Left forelimb (tissue), 1 donor: ENCODE measurements around the gene C9.
"Not testable (repeated sequence)": the region's sequence is repeated elsewhere in the genome, so short reads cannot be mapped to it uniquely, and the experiment has no call there.

Source experiments
- DNase-seq: peaks from one replicate; pipeline ENCODE4 v3.0.0-alpha.2; 2018; ENCODE audit warnings: low spot score

C9 gene

DNA sequence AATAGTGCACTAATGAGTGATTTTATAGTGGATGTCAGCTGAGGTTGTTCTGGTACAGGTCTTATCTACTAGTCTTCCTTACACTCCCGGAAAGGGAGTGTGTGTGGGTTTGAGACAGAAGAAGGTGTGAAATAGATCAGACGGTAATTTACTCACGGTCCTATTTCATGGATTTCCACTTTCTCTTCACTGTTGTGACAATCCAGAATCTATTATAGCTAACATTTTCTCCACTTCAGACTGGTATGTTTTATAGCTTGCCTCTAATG is 7.0 kb upstream of the C9 start:
- no peak for DNase-seq

DNA sequence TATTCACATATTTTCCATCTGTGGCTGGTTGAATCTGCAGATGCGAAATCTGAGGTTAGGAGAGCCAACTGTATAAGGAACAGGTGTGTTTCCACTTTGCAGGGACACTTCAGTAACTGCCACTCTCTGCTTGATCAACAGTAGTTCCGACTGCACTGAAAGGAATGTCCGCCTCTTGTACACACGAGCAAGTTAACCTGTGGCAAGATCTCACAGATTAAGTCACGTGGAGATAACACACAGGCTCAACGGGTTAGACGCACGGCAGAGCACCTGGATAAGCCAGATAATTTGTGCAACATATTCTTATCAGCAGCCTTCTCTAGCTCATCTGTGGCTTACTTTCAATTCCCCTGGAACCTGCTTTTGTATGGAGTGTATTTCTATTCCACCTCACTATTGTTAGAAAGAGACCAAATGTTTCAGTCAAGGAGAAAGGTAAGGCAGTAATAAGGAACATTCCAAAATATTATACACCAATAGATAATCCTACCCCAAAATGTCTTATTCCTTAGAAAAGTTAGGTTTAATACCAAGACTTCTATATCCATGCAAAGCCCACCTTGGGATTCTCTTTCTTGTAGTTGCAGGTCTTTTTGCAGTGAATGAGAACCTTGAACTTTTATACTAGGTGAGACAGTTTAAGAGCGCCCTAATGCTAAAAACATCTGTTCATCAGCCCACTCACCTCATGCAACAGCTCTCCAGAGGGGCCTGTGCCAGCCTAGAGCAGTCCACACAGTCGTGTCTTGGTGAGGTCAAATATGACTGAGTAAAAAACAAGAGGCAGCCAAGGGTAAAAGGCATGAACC is 6.5 kb upstream of the C9 start:
- no peak for DNase-seq

DNA sequence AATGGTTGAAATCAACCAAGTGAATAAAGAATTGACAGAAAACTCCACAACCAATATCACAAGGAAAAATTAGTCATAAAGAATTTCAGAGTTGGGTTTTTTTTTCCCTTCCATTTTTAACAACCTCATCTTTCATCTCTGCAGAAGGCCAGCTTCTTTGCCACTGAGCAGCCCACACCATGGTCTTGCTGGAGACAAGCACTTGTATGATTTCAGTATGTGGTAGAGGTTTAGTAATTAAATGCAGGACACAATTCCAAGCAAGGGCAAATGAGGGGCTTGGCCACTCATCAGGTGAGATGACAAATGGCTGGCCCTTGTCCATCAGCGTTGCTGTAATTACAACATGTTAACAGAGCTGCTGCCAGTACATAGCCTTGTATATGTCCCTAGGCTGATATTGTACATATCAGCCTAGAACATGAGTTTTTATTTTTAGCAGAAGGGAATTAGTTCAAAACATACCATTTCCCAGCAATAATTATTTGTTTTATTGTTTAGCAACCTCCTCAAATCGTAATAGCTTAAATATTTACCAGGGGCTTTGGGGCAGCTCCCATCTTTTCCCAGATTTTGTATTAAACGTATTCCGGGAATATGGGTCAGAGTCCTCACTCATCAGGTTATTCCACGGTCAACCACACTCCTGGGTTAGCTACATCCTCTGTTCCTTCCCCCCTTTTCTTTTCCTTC is 5.0 kb upstream of the C9 start:
- no peak for DNase-seq

DNA sequence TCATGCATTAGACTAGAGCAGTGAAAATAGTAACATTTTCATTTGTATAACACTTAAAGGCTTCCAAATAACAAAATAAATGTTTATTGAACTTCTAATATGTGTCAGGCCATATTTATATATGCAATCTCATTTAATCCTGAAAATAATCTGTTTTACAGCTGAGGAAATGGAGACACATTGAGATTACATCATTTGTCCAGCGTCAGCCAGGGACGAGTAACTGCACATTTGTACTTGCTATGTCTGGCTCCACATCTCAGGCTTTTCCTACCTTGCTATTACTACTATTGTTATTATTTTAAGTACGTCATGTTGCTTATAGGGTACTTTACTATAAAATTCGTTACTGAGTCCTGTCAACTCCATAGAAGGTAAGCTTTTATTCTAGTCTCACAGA is 3.8 kb upstream of the C9 start:
- DNase-seq = no peak

DNA sequence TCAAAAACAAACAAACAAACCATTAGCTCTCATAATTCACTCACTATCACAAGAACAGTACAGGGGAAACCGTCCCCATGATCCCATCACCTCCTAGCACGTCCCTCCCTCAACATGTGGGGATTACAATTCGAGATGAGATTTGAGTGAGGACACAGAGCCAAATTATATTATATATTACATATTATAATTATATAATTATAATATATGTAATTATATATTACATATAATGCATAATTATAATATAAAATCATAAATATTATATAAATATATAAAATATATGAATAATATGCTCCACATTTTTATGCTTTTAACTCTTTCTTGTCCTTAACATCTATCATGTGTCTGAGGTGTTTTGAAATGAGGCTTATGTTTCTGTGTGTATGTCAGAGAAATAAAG is 3.4 kb upstream of the C9 start:
- DNase-seq = no peak

DNA sequence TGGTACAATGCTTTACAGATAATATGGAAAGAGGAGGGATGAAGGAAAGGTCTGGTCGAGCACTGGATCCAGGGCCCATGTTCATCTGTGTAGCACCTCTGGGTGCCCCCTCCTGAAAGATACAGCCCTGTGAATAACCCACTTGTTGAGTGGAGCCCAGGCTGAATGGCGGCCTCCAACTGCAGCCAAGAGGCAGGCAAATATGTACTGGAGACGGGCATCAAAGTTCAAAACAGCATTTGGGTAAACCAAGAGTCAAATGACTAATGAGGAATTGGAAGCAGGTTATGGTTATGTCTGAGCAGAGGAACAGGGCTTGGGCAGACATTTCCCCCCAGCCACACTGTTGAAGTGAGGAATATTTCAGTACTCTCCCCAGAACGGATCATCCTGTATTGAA is 1.1 kb downstream of the C9 start:
- DNase-seq = no peak

DNA sequence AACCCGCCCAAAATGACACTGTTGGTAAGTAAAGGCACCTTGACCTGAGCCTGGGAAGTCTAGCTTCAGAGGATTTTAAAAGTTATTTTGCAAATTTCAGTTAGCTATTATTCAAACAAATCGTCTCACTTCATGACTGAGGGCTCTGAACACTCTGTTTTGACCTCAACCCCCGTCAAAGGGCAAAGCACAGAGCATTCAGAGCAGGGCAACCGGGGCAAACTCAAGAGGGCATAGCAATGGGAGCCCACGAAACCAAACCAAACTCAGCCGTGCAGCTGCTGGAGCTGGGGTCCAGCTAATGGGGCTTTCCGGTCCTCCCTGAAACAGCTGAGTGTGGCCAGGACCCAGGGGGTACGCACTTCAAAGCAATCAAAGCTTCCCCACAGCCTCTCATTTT is 1.6 kb downstream of the C9 start:
- DNase-seq = no peak

DNA sequence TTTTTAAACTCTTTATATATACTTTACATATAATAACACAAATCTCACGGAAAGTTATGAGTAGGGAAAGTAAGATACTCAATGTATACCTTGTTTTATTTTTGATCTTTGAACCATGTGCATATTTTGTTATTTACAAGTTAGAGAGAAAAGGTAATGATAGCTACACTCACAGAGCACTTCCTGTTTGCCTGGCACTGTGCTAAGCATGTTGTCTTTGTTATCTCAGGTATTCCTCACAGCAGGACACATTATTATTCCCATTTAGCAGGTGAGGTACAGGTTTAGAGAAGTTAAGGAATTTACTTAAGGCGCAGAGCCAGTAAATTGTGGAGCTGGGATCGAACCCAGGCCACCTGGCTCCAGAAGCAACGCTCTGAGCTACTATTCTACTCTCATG is 3.0 kb downstream of the C9 start:
- DNase-seq = no peak

DNA sequence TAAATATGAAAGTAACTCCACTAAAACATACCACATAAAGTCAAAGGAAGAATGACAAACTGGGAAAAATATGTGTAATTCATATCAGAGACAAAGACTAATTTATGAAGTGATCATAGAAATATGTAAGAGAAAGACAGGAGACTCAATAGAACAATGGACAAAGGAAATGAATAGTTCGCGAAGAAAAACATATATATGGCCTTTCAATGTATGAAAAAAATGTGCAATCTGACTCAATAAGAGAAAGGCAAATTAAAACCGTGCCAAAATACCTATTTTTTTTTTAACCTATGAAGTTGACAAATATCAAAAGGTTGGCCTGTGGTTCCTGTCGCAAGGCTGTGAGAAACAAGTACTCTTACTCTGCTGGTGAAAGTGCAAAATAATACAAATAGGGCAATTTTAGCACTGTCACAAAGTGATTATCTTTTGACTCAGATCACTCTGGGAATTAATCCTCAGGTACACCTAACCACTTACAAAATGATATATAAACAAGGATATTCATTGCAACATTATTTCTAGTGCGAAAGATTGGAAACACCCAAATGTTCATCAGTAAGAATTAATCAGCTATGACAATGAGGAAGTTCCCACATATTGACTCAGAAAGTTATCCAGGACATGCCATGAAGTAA is 3.7 kb downstream of the C9 start:
- DNase-seq = no peak

DNA sequence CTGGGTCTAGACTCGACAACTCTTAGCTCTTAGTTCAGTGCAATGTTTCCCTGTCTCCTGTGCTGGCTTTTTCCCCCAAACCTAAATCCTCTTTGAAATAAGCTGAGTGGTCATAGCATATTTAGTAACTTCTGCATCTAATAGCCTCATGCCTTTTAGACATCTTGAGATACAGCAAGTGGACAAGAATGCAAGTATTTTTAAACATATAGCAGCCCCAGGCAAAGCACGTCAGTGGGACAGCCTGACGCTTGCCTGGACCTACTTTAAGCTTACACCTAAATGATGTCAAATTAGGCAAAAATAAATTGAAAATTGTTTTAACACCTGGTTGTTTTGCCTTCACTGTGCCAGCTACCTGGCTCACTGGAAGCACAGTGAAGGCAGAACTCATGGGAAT is 8.0 kb downstream of the C9 start:
- no peak for DNase-seq

DNA sequence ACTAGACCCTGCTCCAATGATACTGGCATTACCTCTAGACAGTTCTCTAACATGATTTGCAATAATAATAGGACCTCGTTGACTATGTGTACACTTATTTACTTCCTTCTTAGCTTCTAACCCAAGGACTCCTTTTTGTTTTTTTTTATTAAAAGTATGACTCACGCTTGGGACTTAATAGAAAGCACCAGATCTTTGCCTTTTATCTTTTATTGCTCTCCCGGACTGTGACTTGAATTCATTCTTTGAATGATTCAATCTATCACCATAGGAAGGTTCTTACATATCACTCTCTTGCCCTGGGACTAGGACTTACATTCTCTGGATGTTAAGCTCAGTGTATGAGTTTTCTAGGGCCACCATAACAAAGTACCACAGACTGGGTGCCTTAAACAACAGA is 9.0 kb downstream of the C9 start:
- DNase-seq = no peak

DNA sequence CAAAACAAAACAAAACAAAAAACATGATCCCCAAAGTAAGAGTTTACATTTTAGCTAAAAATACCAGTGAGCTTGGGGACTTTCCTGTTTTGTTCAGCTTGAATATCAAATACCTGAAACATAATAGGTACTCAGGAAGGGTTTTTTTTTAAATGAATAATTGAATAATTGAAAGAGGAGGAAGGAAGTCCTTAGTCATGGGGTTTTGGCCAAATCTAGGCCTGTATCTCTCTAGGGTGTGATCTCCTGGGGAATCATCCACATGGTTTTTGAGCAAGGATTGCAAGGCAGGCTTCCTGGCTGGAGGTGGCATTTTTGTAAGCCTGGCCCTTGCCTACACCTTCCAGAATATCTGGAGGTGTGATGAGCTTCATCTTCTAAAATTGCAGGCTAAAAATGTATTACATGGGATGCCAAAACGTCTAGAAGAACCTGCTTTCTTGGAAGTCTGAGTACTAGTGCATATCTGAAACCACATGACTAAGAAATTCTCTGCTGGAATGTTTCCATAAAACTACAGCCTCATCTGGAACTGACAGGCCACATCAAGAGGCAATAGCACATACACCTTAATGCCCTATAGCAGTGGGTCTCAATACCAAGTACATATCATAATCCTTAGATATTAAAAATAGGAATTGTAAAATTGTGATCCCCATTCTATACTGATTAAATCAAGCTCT is 10.4 kb downstream of the C9 start:
- DNase-seq = no peak

DNA sequence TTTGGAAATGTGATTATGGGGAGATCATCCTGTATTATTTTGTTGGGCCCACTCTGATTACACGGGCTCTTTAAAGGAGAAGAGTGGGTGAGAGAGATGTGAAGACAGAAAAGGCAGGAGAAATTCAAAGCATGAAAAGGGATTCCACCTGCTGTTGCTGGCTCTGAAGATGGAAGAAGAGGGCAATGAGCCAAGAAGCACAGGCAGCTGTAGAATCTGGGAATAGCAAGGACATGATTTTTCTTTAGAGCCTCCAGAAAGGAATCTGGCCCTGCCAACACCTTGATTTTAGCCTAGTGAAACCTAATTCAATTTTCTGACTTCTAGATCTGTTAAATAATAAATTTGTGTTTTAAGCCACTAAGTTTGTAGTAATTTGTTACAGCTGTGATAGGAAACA is 11.3 kb downstream of the C9 start:
- no peak for DNase-seq

DNA sequence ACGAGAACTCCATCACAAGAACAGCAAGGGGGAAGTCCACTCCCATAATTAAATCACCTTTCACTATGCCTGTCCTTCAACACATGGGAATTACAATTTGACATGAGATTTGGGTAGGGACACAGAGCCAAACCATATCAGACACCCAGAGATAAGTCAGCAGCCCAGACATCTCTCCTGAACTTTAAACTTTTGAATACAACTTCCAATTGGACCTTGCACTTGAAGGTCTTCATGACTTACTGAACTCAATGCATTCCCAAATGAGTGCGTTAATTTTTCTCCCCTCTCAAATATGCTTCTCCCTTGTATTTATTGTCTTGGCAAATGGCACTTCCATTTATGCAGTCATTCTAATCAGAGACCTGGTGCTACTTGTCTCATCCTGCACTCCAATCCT is 12.1 kb downstream of the C9 start:
- no peak for DNase-seq

DNA sequence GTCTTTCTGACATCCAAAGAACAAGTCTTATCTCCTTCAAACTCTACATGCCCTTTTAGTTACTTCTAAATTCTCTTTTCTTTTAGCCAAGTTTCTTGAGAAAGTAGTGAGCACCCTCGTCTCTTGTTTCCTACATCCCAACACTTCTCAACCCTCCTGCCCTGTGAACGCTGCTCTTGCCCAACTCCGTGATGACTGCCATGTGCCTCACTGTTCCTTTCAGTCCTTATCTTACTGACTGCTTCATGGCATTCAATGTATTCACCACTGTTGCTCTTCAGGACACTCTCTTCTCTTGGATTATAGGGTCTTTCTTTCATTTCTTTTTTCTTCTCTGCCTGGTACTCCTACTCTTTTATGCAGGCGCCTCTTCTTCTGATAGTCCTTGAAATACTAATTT is 14.8 kb downstream of the C9 start:
- DNase-seq = no peak

DNA sequence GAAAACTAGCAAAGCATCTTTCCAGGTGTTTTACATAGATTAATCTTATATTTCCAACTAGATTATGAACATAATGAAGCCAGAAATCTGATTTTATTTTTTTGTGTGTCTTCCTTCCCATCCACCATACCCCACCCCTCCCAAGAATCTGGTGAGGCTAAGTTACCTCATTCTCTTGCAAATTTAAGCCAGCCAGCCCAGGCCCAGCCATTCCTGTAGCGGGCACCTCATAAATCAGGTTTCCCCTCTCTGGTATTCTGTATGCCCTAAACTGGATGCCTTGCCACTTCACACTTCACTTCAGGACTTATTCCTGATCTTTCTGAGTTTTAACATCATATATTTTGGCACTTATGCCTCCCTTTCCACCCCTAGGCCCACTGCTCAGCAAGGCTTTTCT is 21.8 kb downstream of the C9 start:
- no peak for DNase-seq

DNA sequence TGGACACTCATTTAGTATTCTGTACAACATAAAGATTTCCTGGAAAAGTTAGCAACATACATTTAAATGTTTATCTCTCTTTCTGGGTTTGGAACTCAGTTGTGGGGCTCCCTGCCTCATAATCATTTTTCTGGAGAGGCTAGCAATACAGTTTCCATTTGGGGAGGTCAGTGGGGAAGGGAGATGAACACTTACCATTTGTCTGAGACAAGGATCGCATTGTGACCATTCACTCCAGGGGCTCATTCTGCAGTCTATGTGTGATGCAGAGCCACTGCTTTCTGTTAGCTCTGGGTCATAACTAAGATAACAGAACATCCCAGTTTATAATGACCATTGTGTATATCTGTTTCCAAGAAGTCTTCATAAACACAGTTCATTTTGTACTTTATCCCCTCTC is 22.4 kb downstream of the C9 start:
- no peak for DNase-seq

DNA sequence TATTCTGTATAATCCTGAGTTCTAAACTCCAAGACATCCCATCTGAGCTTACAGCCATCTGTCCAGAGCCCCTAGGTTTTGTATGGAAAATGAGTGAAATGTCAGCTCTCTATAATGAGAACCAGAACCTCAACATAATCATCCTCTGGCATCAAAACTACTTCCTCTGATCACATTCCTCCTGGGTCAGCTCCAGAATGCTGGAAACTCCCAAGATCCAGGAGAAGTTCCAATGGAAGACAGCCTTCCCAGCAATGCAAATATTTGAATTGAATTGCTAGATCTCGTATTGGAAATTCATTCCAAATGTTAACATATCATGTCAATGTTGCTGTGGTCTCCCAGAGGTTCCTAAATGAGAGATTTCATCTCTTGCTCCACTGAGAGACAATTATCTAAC is 23.8 kb downstream of the C9 start:
- DNase-seq = no peak

DNA sequence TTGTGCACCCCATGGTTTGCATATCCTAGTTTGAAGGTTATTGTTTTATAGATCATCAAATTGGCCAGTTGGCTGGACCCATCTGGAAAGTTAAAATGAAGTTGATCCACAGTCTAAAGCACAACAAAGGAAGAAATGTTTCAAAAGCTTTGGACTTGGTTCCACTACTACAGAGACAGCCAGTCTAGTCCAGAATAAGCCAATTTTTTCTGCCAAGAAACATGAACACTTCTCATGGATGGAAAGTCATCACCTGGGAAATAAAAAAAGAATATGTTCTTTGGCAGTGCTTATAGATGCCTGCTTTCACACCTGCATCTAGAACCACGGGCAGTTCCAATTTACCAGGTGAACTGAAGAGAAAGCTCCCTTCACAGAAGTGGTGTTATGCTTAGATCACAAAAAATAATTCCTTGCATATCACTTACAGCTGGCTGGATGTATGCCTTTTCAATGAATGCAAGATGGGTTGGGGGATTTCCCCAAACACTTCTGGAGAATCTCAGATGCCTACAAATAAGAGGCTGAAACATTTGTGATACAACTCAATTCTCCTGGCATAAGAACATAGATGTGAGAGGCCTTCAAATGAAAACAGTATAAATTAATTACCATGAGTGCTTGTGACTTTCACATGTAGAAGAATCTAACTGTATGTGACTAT is 26.9 kb downstream of the C9 start:
- no peak for DNase-seq

DNA sequence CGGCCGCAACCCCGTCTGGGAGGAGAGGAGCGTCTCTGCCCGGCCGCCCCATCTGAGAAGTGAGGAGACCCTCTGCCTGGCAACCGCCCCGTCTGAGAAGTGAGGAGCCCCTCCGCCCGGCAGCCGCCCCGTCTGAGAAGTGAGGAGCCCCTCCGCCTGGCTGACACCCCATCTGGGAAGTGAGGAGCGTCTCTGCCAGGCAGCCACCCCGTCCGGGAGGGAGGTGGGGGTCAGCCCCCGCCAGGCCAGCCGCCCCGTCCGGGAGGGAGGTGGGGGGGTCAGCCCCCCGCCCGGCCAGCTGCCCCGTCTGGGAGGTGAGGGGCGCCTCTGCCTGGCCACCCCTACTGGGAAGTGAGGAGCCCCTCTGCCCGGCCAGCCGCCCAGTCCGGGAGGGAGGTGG is 30.0 kb downstream of the C9 start:
- DNase-seq = not testable (repeated sequence)

DNA sequence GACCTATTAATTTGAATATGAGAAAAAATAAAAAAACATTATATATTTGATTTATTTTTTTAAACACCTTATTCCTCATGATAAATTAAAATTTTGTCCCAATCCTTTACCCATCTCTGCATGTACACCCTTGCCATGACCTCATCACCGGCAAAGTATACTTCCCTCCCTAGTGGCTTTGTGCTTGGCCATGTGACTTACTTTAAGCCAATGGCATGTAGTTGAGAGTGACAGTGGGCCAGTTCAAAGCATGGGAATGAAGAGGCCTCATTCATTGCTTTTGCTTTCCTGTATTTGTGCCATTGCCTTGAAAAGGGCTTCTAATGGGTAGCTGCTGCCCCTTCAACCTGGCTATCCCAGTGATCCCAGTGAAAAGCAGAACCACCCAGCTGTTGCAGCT is 31.2 kb downstream of the C9 start:
- no peak for DNase-seq

DNA sequence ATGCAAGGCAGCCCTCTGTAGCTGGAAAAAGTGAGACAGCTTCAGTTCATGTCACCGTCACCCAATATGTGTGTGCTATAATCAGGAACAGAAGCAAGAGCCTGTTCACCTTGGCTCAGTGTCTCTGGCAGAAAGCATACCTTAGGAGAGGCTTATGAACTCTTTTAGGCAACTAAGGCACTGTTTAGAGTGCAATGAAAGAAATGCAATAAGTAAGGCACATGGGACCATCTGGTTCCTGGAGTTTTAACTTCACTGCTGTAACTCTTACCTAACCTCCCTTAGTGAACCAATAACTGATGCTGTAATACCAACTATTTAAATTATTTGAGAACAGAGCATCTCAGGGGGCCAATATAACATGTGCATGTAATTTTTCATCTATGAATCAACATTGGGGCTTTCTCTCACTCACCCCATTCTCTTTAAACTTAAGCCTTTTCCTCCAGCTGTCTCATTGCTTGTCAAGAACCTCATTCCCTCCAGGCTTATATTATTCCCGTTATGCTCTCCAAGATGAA is 32.4 kb downstream of the C9 start:
- no peak for DNase-seq
